Eye (tissue), 1 donor: Measurements from ENCODE around the gene S100Z.
A peak's percentile ranks its signal among the peaks of the same experiment; 100 is the strongest.
"Not testable (repeated sequence)": the region's sequence is repeated elsewhere in the genome, so short reads cannot be mapped to it uniquely, and the experiment has no call there.

ENCODE experiments used
- DNase-seq: peaks from one replicate; pipeline ENCODE4 v3.0.0-alpha.2; 2015

Gene S100Z

GRCh38 chr5:76888733-76889300 is 39.0 kb downstream of the S100Z start:
- DNase-seq = no peak

- DNase-seq = no peak
Observed at GRCh38 chr5:76893294-76893693, 43.5 kb downstream of the S100Z start.

GRCh38 chr5:76896196-76896595 is 46.4 kb downstream of the S100Z start:
- DNase-seq = no peak

GRCh38 chr5:76901522-76901921 is 51.7 kb downstream of the S100Z start:
- no peak for DNase-seq

- no peak for DNase-seq
Observed at GRCh38 chr5:76908166-76908565, 58.4 kb downstream of the S100Z start.

- DNase-seq = not testable (repeated sequence)
Observed at GRCh38 chr5:76910344-76910933, 60.6 kb downstream of the S100Z start.

GRCh38 chr5:76914671-76915070 is 64.9 kb downstream of the S100Z start:
- DNase-seq = not testable (repeated sequence)

GRCh38 chr5:76918539-76918938 is 68.7 kb downstream of the S100Z start:
- no peak for DNase-seq

- no peak for DNase-seq
Observed at GRCh38 chr5:76920491-76920890, 70.7 kb downstream of the S100Z start.

GRCh38 chr5:76926329-76927105 is 76.7 kb downstream of the S100Z start:
- no peak for DNase-seq

- DNase-seq = no peak
Observed at GRCh38 chr5:76927961-76928360, 78.1 kb downstream of the S100Z start.

GRCh38 chr5:76930083-76930482 is 80.3 kb downstream of the S100Z start:
- no peak for DNase-seq

GRCh38 chr5:76938177-76938576 is 88.4 kb downstream of the S100Z start:
- DNase-seq = no peak

GRCh38 chr5:76941000-76941399 is 91.2 kb downstream of the S100Z start:
- DNase-seq = no peak

- no peak for DNase-seq
Observed at GRCh38 chr5:76941442-76941841, 91.6 kb downstream of the S100Z start.

- DNase-seq = peak; percentile 17
Observed at GRCh38 chr5:76942581-76942980, 92.8 kb downstream of the S100Z start.

GRCh38 chr5:76943006-76943405 is 93.2 kb downstream of the S100Z start:
- DNase-seq = no peak

- no peak for DNase-seq
Observed at GRCh38 chr5:76944638-76945037, 94.8 kb downstream of the S100Z start.

- DNase-seq = not testable (repeated sequence)
Observed at GRCh38 chr5:76945238-76945637, 95.4 kb downstream of the S100Z start.

GRCh38 chr5:76946090-76946489 is 96.3 kb downstream of the S100Z start:
- no peak for DNase-seq

- no peak for DNase-seq
Observed at GRCh38 chr5:76947082-76947503, 97.3 kb downstream of the S100Z start.

GRCh38 chr5:76952795-76953536 is 103.2 kb downstream of the S100Z start, which contains the start of gene CRHBP:
CRHBP (plus strand) TSS chr5:76953045; CDS start chr5:76953135, 90 bp downstream.
- peak; percentile 14 for DNase-seq
